Measurements from ENCODE around the gene MROH8. TPM values are rescaled to one million over a fixed set of nuclear protein-coding genes. Genes with fewer than 3 reads are reported as not detected.

MROH8 gene
- total RNA-seq, 2 donors from 2014 or later, result 5.2 to 16.7 TPM

- intact Hi-C loops (cut with DNase I), result no loop called here
- Histone ChIP-seq H3K4me1 (replicated peaks) (no peaks in the 10 kb centered on the region), H3K27ac (no peak overlapping the region), H3K27me3 (replicated peaks; ENCODE audit: insufficient read depth) (no peaks in the 10 kb centered on the region), H3K4me3 (no peak overlapping the region), H3K9me3 (no peaks in the 10 kb centered on the region), H3K36me3 (no peaks in the 10 kb centered on the region)
- TF ChIP-seq POLR2A (IDR thresholded peaks at IDR 0.05), result no peak
- no peak for TF ChIP-seq CTCF (IDR thresholded peaks at IDR 0.05)
- TF ChIP-seq POLR2AphosphoS5 (IDR thresholded peaks at IDR 0.05), result no peak
- no peak for DNase-seq (ENCODE audit: low spot score)
- 78% methylated on average over 6 of the region's 6 CpGs for WGBS
These were observed 55.9 kb downstream of the MROH8 start for GRCh38 chr20:37123441-37123840.

GRCh38 chr20:37120497-37120896 is 58.9 kb downstream of the MROH8 start:
- 77% methylated on average over 4 of the region's 4 CpGs for WGBS
- no peaks in the 10 kb centered on the region for H3K9me3 ChIP-seq
- no peak for TF ChIP-seq CTCF (IDR thresholded peaks at IDR 0.05)
- TF ChIP-seq POLR2AphosphoS5 (IDR thresholded peaks at IDR 0.05), result no peak
- no peak for TF ChIP-seq POLR2A (IDR thresholded peaks at IDR 0.05)

GRCh38 chr20:37119356-37120036 is 59.9 kb downstream of the MROH8 start:
- Histone ChIP-seq H3K9me3 (no peaks in the 10 kb centered on the region), H3K27ac (no peak overlapping the region), H3K4me1 (replicated peaks) (no peaks in the 10 kb centered on the region), H3K4me3 (no peak overlapping the region), H3K36me3 (no peaks in the 10 kb centered on the region), H3K27me3 (replicated peaks; ENCODE audit: insufficient read depth) (no peaks in the 10 kb centered on the region)
- 95% methylated on average over 7 of the region's 7 CpGs for WGBS
- DNase-seq (ENCODE audit: low spot score), result no peak
- TF ChIP-seq POLR2A (IDR thresholded peaks at IDR 0.05), result no peak
- TF ChIP-seq POLR2AphosphoS5 (IDR thresholded peaks at IDR 0.05), result no peak
- TF ChIP-seq CTCF (IDR thresholded peaks at IDR 0.05), result no peak
- intact Hi-C loops (cut with DNase I), result no loop called here

More at GRCh38 chr20:37120497-37120896, 58.9 kb downstream of the MROH8 start:
- Histone ChIP-seq H3K4me1 (replicated peaks) (no peaks in the 10 kb centered on the region), H3K36me3 (no peaks in the 10 kb centered on the region), H3K27ac (no peak overlapping the region), H3K27me3 (replicated peaks; ENCODE audit: insufficient read depth) (no peaks in the 10 kb centered on the region), H3K4me3 (no peak overlapping the region)
- no peak for DNase-seq (ENCODE audit: low spot score)
- intact Hi-C loops (cut with DNase I), result no loop called here

GRCh38 chr20:37114012-37114411 is 65.3 kb downstream of the MROH8 start:
- H3K27me3 ChIP-seq (replicated peaks; ENCODE audit: insufficient read depth), result no peaks in the 10 kb centered on the region
- DNase-seq (ENCODE audit: low spot score), result no peak
- H3K9me3 ChIP-seq, result no peaks in the 10 kb centered on the region
- WGBS, result 78% methylated on average over 8 of the region's 8 CpGs
- no peak for TF ChIP-seq POLR2AphosphoS5 (IDR thresholded peaks at IDR 0.05)
- H3K27ac ChIP-seq, result no peak overlapping the region
- H3K4me3 ChIP-seq, result no peak overlapping the region
- no peaks in the 10 kb centered on the region for H3K4me1 ChIP-seq (replicated peaks)
- intact Hi-C loops (cut with DNase I), result no loop called here
- H3K36me3 ChIP-seq, result no peaks in the 10 kb centered on the region

- no peaks in the 10 kb centered on the region for H3K27me3 ChIP-seq (replicated peaks; ENCODE audit: insufficient read depth)
- TF ChIP-seq POLR2A (IDR thresholded peaks at IDR 0.05), result no peak
- no peak for TF ChIP-seq CTCF (IDR thresholded peaks at IDR 0.05)
- no peak for TF ChIP-seq POLR2AphosphoS5 (IDR thresholded peaks at IDR 0.05)
- 92% methylated on average over 2 of the region's 2 CpGs for WGBS
- H3K9me3 ChIP-seq, result no peaks in the 10 kb centered on the region
- no peak overlapping the region for H3K27ac ChIP-seq
- H3K4me3 ChIP-seq, result no peak overlapping the region
- intact Hi-C loops (cut with DNase I), result no loop called here
- DNase-seq (ENCODE audit: low spot score), result no peak
- H3K4me1 ChIP-seq (replicated peaks), result no peaks in the 10 kb centered on the region
- no peaks in the 10 kb centered on the region for H3K36me3 ChIP-seq
These were observed 67.4 kb downstream of the MROH8 start for GRCh38 chr20:37111926-37112455.
